ENCODE data around the gene RNF181. TPM values are rescaled to one million over a fixed set of nuclear protein-coding genes. Genes with fewer than 3 reads are reported as not detected.
"Not testable (repeated sequence)": the region's sequence is repeated elsewhere in the genome, so short reads cannot be mapped to it uniquely, and the experiment has no call there.

Gene RNF181
- total RNA-seq, 1 experiment from 2014 or later, result 398 TPM

DNA sequence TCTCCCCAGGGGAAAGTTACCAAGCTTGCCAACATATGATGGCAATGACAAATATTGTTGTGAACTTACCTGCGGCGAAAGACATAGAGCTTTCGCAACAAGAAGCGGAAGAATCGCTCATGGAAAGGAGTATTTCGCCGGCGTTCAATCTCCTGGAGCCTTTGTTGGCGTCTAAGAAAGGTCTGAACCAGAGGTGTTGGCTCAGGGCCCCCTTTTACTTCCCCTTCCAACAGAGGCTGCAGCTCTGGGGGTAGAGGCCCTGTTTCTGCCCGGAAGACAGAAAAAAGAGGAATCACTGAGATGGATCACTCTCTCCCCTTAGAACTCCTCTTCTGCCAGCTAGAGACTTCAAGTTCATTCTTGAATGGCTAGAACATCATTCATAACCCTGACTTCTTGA, 45.1 kb upstream of the RNF181 start:
- DNase-seq, result no peak
- Histone ChIP-seq H3K36me3 (ENCODE audit: insufficient read depth, low read length) (peaks cover 29% of the 10 kb centered on the region), H3K4me2 (ENCODE audit: low read depth, low read length, poor library complexity, severe bottlenecking) (no peak overlapping the region)

GRCh38 chr2:85551698-85552678, 43.6 kb upstream of the RNF181 start:
- H3K9me2 ChIP-seq (replicated peaks; ENCODE audit: insufficient read depth, low read length), result no peaks in the 10 kb centered on the region
- H3K27me3 ChIP-seq (ENCODE audit: low read length), result no peaks in the 10 kb centered on the region
- no peaks in the 10 kb centered on the region for H3K9me3 ChIP-seq (ENCODE audit: low read length)
- H2AFZ ChIP-seq (ENCODE audit: low read length), result no peak overlapping the region
- no peak overlapping the region for H3K9ac ChIP-seq (ENCODE audit: low read length)
- H3K4me2 ChIP-seq (ENCODE audit: low read depth, low read length, poor library complexity, severe bottlenecking), result no peak overlapping the region
- H3K27ac ChIP-seq (ENCODE audit: low read length), result no peak overlapping the region
- no peak overlapping the region for H3K4me3 ChIP-seq (ENCODE audit: low read length)
- H3K79me2 ChIP-seq (ENCODE audit: low read length), result no peaks in the 10 kb centered on the region
- H3K36me3 ChIP-seq (ENCODE audit: insufficient read depth, low read length), result peaks cover 25% of the 10 kb centered on the region; the same call in 1 of the 2 replicates
- H3K4me1 ChIP-seq (ENCODE audit: low read length), result peaks cover 5% of the 10 kb centered on the region
- peak; percentile 97 for DNase-seq
- no peaks in the 10 kb centered on the region for H4K20me1 ChIP-seq (ENCODE audit: insufficient read depth, low read depth, low read length)

More for the DNA sequence above, 45.1 kb upstream of the RNF181 start:
- Histone ChIP-seq H2AFZ (ENCODE audit: low read length) (no peak overlapping the region), H4K20me1 (ENCODE audit: insufficient read depth, low read depth, low read length) (no peaks in the 10 kb centered on the region), H3K9me3 (ENCODE audit: low read length) (no peaks in the 10 kb centered on the region), H3K79me2 (ENCODE audit: low read length) (no peaks in the 10 kb centered on the region), H3K9ac (ENCODE audit: low read length) (no peak overlapping the region), H3K4me3 (ENCODE audit: low read length) (no peak overlapping the region), H3K4me1 (ENCODE audit: low read length) (peaks cover 5% of the 10 kb centered on the region), H3K27ac (ENCODE audit: low read length) (no peak overlapping the region), H3K27me3 (ENCODE audit: low read length) (no peaks in the 10 kb centered on the region), H3K9me2 (replicated peaks; ENCODE audit: insufficient read depth, low read length) (no peaks in the 10 kb centered on the region)

- no peak overlapping the region for H3K27ac ChIP-seq (ENCODE audit: low read length)
- H3K36me3 ChIP-seq (ENCODE audit: insufficient read depth, low read length), result peaks cover 27% of the 10 kb centered on the region
- no peaks in the 10 kb centered on the region for H3K9me2 ChIP-seq (replicated peaks; ENCODE audit: insufficient read depth, low read length)
- peaks cover 5% of the 10 kb centered on the region for H3K79me2 ChIP-seq (ENCODE audit: low read length)
- H3K4me1 ChIP-seq (ENCODE audit: low read length), result peaks cover 5% of the 10 kb centered on the region
- H4K20me1 ChIP-seq (ENCODE audit: insufficient read depth, low read depth, low read length), result no peaks in the 10 kb centered on the region
- no peak overlapping the region for H3K4me2 ChIP-seq (ENCODE audit: low read depth, low read length, poor library complexity, severe bottlenecking)
- DNase-seq, result no peak
- no peak overlapping the region for H3K9ac ChIP-seq (ENCODE audit: low read length)
- no peak overlapping the region for H3K4me3 ChIP-seq (ENCODE audit: low read length)
- H2AFZ ChIP-seq (ENCODE audit: low read length), result no peak overlapping the region
- no peaks in the 10 kb centered on the region for H3K9me3 ChIP-seq (ENCODE audit: low read length)
- H3K27me3 ChIP-seq (ENCODE audit: low read length), result no peaks in the 10 kb centered on the region
These were observed 42.4 kb upstream of the RNF181 start for GRCh38 chr2:85553184-85553583.

- Histone ChIP-seq H3K79me2 (ENCODE audit: low read length) (peaks cover 23% of the 10 kb centered on the region), H3K9me2 (replicated peaks; ENCODE audit: insufficient read depth, low read length) (no peaks in the 10 kb centered on the region), H3K9ac (ENCODE audit: low read length) (no peak overlapping the region), H3K4me2 (ENCODE audit: low read depth, low read length, poor library complexity, severe bottlenecking) (no peak overlapping the region), H3K9me3 (ENCODE audit: low read length) (no peaks in the 10 kb centered on the region), H3K4me1 (ENCODE audit: low read length) (peaks cover 10% of the 10 kb centered on the region), H3K36me3 (ENCODE audit: insufficient read depth, low read length) (peaks cover 36% of the 10 kb centered on the region), H3K27ac (ENCODE audit: low read length) (no peak overlapping the region), H3K4me3 (ENCODE audit: low read length) (no peak overlapping the region), H4K20me1 (ENCODE audit: insufficient read depth, low read depth, low read length) (no peaks in the 10 kb centered on the region), H3K27me3 (ENCODE audit: low read length) (no peaks in the 10 kb centered on the region), H2AFZ (ENCODE audit: low read length) (no peak overlapping the region)
- DNase-seq, result no peak
These were observed 40.4 kb upstream of the RNF181 start for GRCh38 chr2:85554980-85555612.

GRCh38 chr2:85557130-85557529, 38.4 kb upstream of the RNF181 start:
- no peak for DNase-seq
- peaks cover 20% of the 10 kb centered on the region for H3K4me1 ChIP-seq (ENCODE audit: low read length)
- H3K4me2 ChIP-seq (ENCODE audit: low read depth, low read length, poor library complexity, severe bottlenecking), result no peak overlapping the region
- peaks cover 24% of the 10 kb centered on the region for H3K36me3 ChIP-seq (ENCODE audit: insufficient read depth, low read length)
- H3K9me3 ChIP-seq (ENCODE audit: low read length), result no peaks in the 10 kb centered on the region
- H3K27ac ChIP-seq (ENCODE audit: low read length), result no peak overlapping the region
- H4K20me1 ChIP-seq (ENCODE audit: insufficient read depth, low read depth, low read length), result no peaks in the 10 kb centered on the region
- no peaks in the 10 kb centered on the region for H3K27me3 ChIP-seq (ENCODE audit: low read length)
- H3K4me3 ChIP-seq (ENCODE audit: low read length), result no peak overlapping the region
- peaks cover 34% of the 10 kb centered on the region for H3K79me2 ChIP-seq (ENCODE audit: low read length)
- no peaks in the 10 kb centered on the region for H3K9me2 ChIP-seq (replicated peaks; ENCODE audit: insufficient read depth, low read length)
- no peak overlapping the region for H2AFZ ChIP-seq (ENCODE audit: low read length)
- no peak overlapping the region for H3K9ac ChIP-seq (ENCODE audit: low read length)

DNA sequence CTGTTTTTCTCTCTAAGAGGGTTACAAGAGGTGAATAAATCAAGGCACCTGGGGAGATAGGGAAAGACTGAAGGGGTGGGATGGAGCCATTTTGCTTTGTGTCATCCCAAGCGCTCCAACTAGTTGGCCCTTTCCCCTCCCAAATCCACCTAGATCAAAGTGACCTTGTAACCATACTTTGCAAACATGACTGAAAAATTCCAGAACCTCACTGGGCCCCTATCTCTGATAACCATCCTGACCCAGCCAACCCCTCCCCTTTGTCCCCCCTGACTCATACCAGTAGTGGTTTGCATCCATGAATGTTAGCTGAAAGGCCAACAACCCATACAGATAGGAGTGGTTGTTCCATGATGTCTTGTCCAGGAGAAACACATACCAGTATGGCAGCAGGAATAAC, 37.4 kb upstream of the RNF181 start:
- Histone ChIP-seq H3K36me3 (ENCODE audit: insufficient read depth, low read length) (peaks cover 18% of the 10 kb centered on the region), H3K79me2 (ENCODE audit: low read length) (peaks cover 34% of the 10 kb centered on the region), H3K4me2 (ENCODE audit: low read depth, low read length, poor library complexity, severe bottlenecking) (no peak overlapping the region)

GRCh38 chr2:85560403-85560726, 35.2 kb upstream of the RNF181 start:
- not testable (repeated sequence) for H3K27ac ChIP-seq (ENCODE audit: low read length); DNase-seq; H4K20me1 ChIP-seq (ENCODE audit: insufficient read depth, low read depth, low read length); H3K9me3 ChIP-seq (ENCODE audit: low read length); H3K27me3 ChIP-seq (ENCODE audit: low read length); H3K9me2 ChIP-seq (replicated peaks; ENCODE audit: insufficient read depth, low read length); H2AFZ ChIP-seq (ENCODE audit: low read length)
- Histone ChIP-seq H3K36me3 (ENCODE audit: insufficient read depth, low read length) (peaks cover 11% of the 10 kb centered on the region), H3K4me2 (ENCODE audit: low read depth, low read length, poor library complexity, severe bottlenecking) (peak overlapping the region; percentile 99), H3K4me1 (ENCODE audit: low read length) (peaks cover 29% of the 10 kb centered on the region), H3K4me3 (ENCODE audit: low read length) (peak overlapping the region; percentile 72), H3K9ac (ENCODE audit: low read length) (peak overlapping the region; percentile 80), H3K79me2 (ENCODE audit: low read length) (peaks cover 34% of the 10 kb centered on the region)

More for the DNA sequence above, 37.4 kb upstream of the RNF181 start:
- H3K9ac ChIP-seq (ENCODE audit: low read length), result no peak overlapping the region
- no peak for DNase-seq
- H3K9me3 ChIP-seq (ENCODE audit: low read length), result no peaks in the 10 kb centered on the region
- H2AFZ ChIP-seq (ENCODE audit: low read length), result no peak overlapping the region
- H3K27me3 ChIP-seq (ENCODE audit: low read length), result no peaks in the 10 kb centered on the region
- H4K20me1 ChIP-seq (ENCODE audit: insufficient read depth, low read depth, low read length), result no peaks in the 10 kb centered on the region
- peaks cover 25% of the 10 kb centered on the region for H3K4me1 ChIP-seq (ENCODE audit: low read length)
- H3K27ac ChIP-seq (ENCODE audit: low read length), result no peak overlapping the region
- H3K4me3 ChIP-seq (ENCODE audit: low read length), result no peak overlapping the region
- no peaks in the 10 kb centered on the region for H3K9me2 ChIP-seq (replicated peaks; ENCODE audit: insufficient read depth, low read length)

DNA sequence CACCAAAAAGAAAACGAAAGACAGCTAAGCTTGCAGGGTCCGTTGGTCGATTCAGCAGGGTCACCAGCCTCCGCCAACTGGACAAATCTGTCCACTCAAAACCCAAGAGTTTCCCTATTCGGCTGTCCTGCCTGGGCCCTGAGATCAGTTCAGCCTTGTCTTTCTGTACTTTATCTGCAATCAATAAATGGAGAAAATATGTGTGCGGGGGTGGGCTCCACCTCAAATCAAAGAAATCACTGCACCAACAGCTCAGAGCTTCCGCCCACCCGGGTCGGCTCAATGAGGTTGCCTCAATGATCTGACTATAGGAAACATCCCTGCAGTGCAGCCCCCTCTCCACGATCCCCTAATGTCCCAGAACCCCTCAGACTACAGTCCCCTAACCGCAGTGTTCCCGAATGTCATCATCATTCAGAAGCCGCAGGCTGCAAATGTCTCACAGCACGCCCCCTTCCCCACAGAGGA, 34.7 kb upstream of the RNF181 start:
- H3K4me3 ChIP-seq (ENCODE audit: low read length), result peak overlapping the region; percentile 72
- H3K27ac ChIP-seq (ENCODE audit: low read length), result no peak overlapping the region
- DNase-seq, result no peak
- H3K4me2 ChIP-seq (ENCODE audit: low read depth, low read length, poor library complexity, severe bottlenecking), result peak overlapping the region; percentile 99
- H3K4me1 ChIP-seq (ENCODE audit: low read length), result peaks cover 29% of the 10 kb centered on the region
- H3K9ac ChIP-seq (ENCODE audit: low read length), result peak overlapping the region; percentile 80
- peaks cover 34% of the 10 kb centered on the region for H3K79me2 ChIP-seq (ENCODE audit: low read length)
- H4K20me1 ChIP-seq (ENCODE audit: insufficient read depth, low read depth, low read length), result no peaks in the 10 kb centered on the region
- H3K9me2 ChIP-seq (replicated peaks; ENCODE audit: insufficient read depth, low read length), result no peaks in the 10 kb centered on the region
- no peaks in the 10 kb centered on the region for H3K9me3 ChIP-seq (ENCODE audit: low read length)
- peaks cover 11% of the 10 kb centered on the region for H3K36me3 ChIP-seq (ENCODE audit: insufficient read depth, low read length)
- H3K27me3 ChIP-seq (ENCODE audit: low read length), result no peaks in the 10 kb centered on the region
- H2AFZ ChIP-seq (ENCODE audit: low read length), result no peak overlapping the region
